ENCODE data around the gene RBFOX1.

RBFOX1 gene

DNA sequence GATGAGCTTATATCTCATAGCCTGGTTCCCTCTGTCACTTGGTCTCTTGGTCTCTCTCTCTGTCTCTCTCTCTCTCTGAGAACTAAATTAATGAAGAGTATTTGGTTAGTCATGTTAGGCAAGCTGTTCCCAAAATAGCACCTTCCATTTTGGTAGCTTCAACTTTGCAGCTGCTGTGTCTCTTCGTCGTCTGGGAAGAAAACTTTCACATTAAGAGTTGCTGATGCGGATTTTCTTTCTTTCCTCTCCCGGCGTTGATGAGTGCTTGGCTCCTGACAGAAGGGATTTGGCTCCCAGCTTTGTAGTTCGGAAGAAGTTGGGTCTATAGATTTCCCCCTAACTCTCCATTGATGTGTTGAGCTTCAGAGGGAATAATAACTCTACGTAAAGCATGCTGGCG, at the start of gene RBFOX1:
TSS of gene RBFOX1 (plus strand) at position 235 of the 400 bp plus-strand sequence.
- no peak for DNase-seq (ENCODE audit: low read depth)

GRCh38 chr16:7284780-7285179, 47.9 kb upstream of the RBFOX1 start:
- DNase-seq (ENCODE audit: low read depth), result no peak

DNA sequence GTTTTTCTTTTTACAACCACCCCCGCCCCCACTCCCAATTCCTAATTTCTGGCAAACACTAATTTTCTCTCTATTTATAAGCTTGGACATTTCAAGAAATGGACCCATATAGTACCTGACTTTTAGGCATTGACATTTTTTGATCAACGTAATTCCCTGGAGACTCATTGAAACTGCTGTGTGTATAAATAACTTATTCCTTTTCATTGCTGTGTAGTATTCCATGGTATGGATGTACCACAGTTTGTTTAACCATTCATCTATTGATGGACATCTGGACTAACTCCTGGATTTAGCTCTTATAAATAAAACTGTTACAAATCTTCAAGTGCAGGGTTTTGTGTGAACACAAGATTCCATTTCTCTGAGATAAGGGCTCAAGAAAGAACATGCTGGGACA, 47.1 kb upstream of the RBFOX1 start:
- no peak for DNase-seq (ENCODE audit: low read depth)

DNA sequence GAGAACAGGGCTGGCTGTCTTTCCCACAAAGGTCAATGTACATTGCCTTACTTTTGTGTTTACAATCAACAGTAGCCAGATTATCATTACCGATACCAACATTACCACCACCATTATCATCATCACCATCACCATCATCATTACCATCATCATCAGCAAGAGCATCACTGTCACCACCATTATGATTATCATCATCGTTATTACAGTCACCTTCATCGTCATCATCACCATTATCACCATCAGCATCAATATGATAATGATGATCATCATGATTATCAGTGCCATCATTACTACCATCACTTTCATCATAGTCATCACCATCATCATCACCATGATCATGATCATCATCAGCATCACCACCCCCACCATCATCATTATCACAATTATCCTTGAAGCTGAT, 43.3 kb upstream of the RBFOX1 start:
- no peak for DNase-seq (ENCODE audit: low read depth)

- DNase-seq (ENCODE audit: low read depth), result no peak
These were observed 42.0 kb upstream of the RBFOX1 start for GRCh38 chr16:7290682-7291081.

GRCh38 chr16:7294020-7294419, 38.6 kb upstream of the RBFOX1 start:
- no peak for DNase-seq (ENCODE audit: low read depth)

DNA sequence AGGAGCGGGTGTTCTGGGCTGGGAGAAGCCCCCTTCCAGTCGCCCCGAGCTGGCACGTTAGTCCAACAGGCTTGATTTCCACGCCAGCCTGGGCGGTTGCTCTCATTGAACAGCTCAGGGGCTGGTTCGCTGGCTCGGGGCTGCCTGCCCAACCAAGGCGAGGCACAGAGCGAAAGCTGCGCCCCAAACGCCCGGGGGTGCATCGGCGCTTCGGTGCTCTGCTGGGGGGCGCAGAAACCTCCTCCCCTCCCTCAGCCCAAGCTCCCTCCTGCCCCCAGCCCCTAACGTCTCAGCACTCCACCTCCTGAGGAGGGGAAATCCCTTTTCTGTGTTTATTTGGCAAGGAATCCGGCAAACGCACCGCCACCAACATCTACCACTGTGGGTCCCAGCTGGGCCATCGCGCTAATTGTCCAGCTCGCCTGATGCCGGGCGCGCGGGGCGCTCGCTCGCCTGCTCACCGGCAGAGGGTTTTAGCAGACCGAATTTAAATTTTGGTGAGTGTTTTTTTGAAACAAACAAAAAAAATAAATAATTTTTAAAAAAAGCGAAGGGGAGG, 29.5 kb upstream of the RBFOX1 start:
- no peak for DNase-seq (ENCODE audit: low read depth)

DNA sequence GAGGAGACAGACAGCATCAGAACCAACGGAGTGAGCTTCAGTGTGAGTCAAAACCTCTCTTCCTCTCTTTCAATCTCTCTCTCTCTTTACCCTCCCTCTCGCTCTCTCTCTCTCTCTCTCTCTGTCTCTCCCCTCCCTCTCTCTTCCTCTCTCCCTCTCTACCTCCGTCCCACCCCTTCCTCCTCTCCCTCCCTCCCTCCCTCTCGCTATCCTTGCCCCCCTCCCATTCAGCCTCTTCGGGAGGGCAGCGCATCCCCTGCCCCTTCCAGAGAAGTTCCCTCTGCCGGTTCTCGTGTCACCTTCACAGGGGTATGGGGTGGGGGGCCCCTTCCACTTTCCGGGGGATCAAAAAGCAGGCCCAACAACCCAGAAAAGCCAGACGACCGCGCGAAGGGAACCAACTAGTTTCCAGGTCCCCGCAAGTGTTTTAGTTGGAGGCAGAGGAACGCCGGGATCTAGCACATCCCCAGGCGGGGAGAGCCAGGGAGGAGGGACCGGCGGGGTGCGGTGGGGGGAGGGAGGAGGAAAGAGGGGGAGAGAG, 28.9 kb upstream of the RBFOX1 start:
- DNase-seq (ENCODE audit: low read depth), result no peak

DNA sequence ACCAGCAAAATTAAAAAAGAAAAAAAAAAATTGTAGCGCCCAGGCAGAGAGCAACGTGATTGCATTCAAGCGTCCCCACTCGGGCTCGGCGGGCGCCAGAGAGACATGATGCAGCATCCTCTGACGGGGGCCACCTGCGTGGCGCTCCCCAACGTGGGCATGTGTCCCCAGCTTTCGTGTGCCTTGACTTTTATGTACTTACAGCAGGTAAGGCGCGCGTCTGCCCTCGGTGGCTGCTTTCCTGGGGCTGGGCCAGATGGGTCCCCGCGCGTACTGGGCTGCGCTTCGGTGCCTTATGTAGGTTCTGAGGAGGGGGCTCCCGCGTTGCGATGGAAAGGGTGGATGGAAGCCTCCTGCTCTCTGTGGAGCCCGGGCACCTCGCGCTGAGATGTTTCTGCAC, 28.4 kb upstream of the RBFOX1 start:
- no peak for DNase-seq (ENCODE audit: low read depth)

GRCh38 chr16:7304958-7305357, 27.7 kb upstream of the RBFOX1 start:
- DNase-seq (ENCODE audit: low read depth), result no peak

DNA sequence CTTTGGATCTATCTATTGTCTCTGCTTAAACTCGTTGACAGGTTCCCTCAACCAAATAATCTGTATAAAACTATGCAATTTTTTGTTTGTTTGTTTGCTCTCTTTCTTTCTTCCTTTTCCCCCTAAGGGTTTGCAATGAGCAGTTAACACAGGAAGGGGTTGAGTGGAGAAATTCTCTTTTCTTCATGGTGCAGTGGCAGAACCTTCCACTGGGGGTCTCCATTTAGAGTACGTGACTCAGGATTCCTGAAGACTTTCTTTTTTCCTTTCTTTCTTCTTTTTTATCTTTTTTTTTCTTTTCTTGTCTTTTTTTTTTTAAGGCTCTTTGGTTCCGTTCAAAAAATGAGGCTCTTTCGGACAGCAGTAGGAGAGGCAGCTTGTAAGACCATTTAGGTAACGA, 19.5 kb upstream of the RBFOX1 start:
- no peak for DNase-seq (ENCODE audit: low read depth)

GRCh38 chr16:7314163-7314562, 18.5 kb upstream of the RBFOX1 start:
- no peak for DNase-seq (ENCODE audit: low read depth)

GRCh38 chr16:7315813-7316212, 16.8 kb upstream of the RBFOX1 start:
- DNase-seq (ENCODE audit: low read depth), result no peak

- DNase-seq (ENCODE audit: low read depth), result no peak
These were observed 16.3 kb upstream of the RBFOX1 start for GRCh38 chr16:7316281-7316888.

DNA sequence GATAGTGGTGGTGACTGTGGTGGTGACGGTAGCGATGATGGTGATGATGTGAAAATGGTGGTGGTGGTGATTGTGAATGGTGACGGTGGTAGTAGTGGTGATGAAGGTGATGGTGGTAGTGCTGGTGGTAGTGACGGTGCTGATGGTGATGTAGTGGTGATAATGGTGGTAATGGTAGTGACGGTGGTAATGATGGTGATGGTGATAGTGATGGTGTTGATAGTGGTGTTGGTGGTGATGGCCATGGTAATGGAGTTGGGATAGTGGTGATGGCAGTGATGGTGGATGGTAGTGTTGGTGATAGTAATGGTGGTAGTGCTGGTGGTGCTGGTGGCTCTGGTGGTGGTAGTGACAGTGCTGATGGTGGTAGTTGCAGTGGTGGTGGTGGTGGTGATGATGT, 14.7 kb upstream of the RBFOX1 start:
- DNase-seq (ENCODE audit: low read depth), result no peak

DNA sequence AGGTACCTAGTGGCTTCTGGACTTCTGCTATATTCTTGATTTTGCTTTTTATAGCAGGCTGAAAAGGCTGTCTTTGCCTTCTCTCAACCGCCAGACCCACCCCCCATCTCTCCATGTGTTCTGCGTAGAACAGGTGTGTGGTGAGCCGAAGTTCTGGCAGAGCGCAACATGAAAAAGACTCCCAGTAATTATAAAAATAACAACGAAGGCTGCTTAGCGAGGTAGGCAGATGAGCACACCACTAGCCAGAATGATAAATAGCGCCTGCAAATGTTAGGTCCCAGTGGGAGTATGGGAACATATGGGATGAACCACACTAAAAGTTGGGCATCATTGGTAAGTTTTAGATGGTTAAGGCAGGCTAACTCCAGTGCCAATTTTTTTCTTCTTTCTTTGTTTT, 14.0 kb upstream of the RBFOX1 start:
- DNase-seq (ENCODE audit: low read depth), result no peak

GRCh38 chr16:7319514-7319913, 13.1 kb upstream of the RBFOX1 start:
- no peak for DNase-seq (ENCODE audit: low read depth)

DNA sequence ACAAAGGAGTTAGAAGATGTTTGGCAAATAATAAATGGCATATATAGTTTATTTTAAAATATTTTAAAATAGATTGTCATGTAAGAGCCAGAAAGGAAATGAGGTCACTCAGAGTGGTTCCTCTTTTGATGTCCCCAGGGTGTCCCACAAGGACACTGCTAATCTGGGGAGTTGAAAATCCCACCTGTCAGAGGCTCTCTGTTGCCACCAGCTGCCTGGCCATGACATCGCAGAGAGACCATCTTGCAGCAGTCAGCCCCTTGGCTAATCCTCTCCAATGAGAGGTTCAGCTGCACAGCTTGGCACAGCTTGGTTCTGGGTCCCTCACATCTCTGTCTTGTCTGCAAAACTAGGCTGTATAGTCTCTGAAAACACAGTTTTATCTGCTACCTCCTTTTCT, 11.0 kb upstream of the RBFOX1 start:
- no peak for DNase-seq (ENCODE audit: low read depth)

DNA sequence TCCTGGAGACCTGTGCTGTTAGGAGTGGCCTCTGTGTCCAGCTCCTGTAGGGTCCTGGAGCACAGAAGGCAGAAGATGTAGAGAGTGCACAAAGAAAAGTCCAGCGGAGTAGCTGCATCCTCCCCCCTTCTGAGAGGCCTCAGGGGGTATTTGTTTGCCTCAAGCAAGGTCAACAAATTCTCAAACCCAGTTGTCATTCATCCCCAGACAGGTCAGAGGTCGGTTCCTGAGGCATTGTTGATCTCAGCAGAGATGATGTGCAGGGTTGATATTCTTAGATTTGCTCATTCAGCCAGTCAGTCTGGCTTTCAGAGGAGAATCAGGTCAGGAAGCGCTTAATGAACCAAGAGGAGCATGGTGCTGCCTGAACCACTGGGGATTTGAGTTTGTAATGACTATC, 8.3 kb upstream of the RBFOX1 start:
- no peak for DNase-seq (ENCODE audit: low read depth)

DNA sequence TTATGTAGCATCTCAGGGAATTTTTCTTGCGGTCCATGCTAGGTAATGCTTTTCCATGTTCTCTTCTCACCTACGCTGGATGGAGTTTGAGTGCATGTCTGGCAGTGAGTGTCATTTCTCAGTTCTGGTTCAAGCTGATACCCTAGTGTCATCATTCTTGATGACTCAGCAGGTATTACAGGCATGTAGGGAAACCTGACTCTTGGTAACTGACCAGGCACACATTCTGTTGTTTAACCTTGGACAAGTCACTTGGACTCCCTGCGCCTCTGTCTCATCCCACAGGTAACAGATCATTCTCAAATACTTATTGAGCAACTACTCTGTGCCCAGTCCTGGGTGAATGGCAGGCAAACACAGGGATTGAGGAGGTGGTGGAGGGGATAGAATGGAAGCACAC, 6.8 kb upstream of the RBFOX1 start:
- DNase-seq (ENCODE audit: low read depth), result no peak

GRCh38 chr16:7330709-7331108, 1.9 kb upstream of the RBFOX1 start:
- no peak for DNase-seq (ENCODE audit: low read depth)

GRCh38 chr16:7331997-7332396, 648 bp upstream of the RBFOX1 start:
- DNase-seq (ENCODE audit: low read depth), result no peak

- DNase-seq (ENCODE audit: low read depth), result no peak
These were observed 608 bp downstream of the RBFOX1 start for GRCh38 chr16:7333180-7333725.
